ENCODE results near the gene SDHB.

The SDHB gene

DNA sequence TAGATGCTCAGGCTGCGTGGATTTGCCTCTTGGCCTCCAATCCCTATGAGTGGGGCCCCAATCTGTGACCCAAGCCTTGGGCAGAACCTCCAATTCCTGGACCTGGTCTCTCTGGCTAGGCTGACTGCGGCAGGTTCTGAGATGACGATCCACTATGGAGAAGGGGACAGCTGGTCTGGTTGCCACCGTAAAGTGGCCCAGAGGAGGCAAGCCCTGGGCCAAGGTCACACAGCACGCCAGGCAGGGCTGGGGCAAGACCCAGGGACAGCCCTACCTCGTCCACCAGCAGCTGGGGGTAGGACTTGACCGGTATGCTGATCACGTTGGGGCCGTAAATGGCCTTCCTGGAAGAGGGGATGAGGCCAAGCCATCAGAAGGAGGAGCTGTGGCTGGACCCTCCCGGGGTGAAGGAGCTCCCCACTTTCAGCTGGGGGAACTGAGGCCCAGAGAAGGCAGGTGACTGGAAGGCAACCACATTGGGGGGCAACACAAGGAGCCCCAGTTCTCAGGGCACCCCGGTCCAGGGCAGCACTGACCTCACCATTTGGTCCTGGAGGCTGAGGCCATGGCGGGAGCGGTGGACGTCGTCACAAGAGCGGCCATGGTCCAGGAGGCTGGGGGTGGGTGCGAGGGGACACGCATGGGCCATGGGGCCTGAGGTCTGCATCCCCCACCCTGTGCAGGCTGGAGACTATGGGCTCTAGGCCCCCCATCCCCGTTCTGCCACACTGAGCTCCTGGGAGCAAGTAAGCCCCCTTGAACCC lies 51.9 kb downstream of the SDHB start:
- TF ChIP-seq, protein P1, sequence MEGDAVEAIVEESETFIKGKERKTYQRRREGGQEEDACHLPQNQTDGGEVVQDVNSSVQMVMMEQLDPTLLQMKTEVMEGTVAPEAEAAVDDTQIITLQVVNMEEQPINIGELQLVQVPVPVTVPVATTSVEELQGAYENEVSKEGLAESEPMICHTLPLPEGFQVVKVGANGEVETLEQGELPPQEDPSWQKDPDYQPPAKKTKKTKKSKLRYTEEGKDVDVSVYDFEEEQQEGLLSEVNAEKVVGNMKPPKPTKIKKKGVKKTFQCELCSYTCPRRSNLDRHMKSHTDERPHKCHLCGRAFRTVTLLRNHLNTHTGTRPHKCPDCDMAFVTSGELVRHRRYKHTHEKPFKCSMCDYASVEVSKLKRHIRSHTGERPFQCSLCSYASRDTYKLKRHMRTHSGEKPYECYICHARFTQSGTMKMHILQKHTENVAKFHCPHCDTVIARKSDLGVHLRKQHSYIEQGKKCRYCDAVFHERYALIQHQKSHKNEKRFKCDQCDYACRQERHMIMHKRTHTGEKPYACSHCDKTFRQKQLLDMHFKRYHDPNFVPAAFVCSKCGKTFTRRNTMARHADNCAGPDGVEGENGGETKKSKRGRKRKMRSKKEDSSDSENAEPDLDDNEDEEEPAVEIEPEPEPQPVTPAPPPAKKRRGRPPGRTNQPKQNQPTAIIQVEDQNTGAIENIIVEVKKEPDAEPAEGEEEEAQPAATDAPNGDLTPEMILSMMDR (IDR thresholded peaks at IDR 0.05; ENCODE audit: borderline replicate concordance, insufficient read depth, low read depth, low read length): no peak
- H3K4me3 ChIP-seq (ENCODE audit: low read depth, low read length): no peak overlapping the region

DNA sequence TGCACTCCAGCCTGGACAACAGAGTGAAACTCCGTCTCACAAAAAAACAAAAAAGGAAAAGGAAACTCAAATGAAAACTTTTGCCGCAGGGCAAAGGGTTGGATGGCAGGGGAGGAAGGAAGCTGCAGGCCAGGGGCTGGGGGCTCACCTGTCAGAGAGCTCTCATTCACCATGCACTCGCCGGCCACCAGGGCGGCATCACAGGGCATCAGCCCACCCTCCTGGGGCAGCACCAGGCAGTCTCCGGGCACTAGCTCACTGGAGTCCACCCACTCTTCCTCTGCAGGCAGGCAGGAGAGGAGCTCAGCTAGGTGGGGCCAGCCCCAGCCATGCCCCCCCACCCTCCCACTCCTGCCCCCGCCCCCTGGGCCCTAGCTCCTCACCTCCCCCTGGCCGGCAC lies 54.0 kb downstream of the SDHB start:
- TF ChIP-seq, protein P1 (IDR thresholded peaks at IDR 0.05; ENCODE audit: borderline replicate concordance, insufficient read depth, low read depth, low read length): peak; percentile 12; the same call in 1 of the 2 replicates
- H3K4me3 ChIP-seq (ENCODE audit: low read depth, low read length): no peak overlapping the region

DNA sequence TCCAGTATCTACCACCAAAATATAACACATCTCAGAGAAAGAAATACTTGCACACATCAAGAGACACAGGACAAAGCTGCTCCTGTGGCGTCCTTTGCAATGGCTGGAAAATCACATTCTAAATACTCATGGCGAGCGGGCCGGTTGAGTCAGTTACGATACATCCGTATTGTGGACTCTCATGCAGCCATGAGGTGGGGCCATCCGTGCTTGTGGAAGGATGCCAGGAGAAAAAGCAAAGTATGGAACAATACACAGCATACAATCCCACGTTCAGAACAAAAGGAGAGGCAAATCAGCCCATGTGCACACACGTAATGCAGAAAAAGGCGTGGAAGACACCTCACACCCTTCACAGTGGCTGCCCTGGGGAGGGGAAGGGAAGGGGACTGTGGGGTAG lies 55.2 kb downstream of the SDHB start:
- no peak overlapping the region for H3K4me3 ChIP-seq (ENCODE audit: low read depth, low read length)
- TF ChIP-seq, protein P1 (IDR thresholded peaks at IDR 0.05; ENCODE audit: borderline replicate concordance, insufficient read depth, low read depth, low read length): no peak

DNA sequence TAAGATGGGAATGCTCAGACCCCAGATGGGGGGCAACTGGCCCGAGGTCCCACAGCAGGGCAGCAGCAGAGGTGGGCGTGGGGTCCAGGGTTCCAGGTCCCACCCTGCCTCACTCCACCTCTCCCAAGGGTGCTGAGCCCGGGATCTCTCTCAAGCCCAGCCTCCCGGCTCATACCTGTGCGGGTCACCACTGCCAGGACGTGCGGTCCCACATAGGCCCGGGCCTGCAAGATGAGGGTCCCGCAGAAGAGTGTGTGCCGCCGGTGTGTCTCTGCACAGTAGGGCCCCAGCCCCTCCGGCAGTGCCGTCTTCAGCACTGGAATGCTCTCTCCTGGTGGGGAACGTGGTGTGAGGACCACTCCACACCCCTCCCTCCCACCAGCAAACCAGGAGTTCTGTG lies 57.0 kb downstream of the SDHB start:
- TF ChIP-seq, protein P1 (IDR thresholded peaks at IDR 0.05; ENCODE audit: borderline replicate concordance, insufficient read depth, low read depth, low read length): no peak
- no peak overlapping the region for H3K4me3 ChIP-seq (ENCODE audit: low read depth, low read length)

DNA sequence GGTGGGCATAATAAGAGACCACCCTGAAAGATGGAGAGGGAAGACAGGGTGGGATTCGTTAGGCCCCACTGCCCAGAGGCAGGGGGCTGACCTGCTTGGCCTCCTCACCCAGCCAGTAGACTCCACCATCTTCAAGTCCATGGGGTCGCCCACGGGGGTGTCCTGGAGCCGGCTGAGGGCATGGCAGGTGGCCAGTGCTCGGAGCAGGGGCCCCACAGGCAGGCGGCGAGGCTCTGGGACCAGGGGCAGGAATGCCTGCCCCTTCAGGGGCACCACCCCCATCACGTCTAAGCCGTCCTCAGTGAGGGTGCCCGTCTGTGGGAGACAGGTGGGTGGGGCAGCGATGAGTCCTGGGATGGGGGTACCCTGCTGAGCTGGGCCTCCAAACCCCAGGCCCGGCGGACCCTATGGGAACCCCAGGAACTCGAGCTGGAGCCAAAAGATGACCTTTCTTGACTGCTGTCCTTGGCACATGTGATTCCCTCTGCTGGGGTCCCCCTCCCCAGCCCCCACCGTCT lies 60.3 kb downstream of the SDHB start:
- no peak overlapping the region for H3K4me3 ChIP-seq (ENCODE audit: low read depth, low read length)
- TF ChIP-seq, protein P1 (IDR thresholded peaks at IDR 0.05; ENCODE audit: borderline replicate concordance, insufficient read depth, low read depth, low read length): no peak

DNA sequence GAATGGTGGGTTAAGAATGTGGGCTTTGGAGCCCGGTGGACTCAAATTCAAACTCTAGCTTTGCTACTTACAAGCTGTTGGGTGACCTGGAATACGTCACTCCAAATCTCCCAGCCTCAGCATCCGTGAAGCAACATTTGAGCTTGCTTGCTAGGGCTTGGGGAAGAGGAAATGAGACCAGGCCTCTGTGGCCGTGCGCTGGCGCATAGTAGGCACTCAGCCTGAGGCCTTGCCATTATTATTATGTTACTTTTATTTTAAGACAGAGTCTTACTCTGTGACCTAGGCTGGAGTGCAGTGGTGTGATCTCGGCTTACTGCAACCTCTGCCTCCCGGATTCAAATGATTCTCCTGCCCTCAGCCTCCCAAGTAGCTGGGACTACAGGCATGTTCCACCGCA lies 61.2 kb downstream of the SDHB start:
- TF ChIP-seq, protein P1 (IDR thresholded peaks at IDR 0.05; ENCODE audit: borderline replicate concordance, insufficient read depth, low read depth, low read length): no peak
- H3K4me3 ChIP-seq (ENCODE audit: low read depth, low read length): no peak overlapping the region

DNA sequence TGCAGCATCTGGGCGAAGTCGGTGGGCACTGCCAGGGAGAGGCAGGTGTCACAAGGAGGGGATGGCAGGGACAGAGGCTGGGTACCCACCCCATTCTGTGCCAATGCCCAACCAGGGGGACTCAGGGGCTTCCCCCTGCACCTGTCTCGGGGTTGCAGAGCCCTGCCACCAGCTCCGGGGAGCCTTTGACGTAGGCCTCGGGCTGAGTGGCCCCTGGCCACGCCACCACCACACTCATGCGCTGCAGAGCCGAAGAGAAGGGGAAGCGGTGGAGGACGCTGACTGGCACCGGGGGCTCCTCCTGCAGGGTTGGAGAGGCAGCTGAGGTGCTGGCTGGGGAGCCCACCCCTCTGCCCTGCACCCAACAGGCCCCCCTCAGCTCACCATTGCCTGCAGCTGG lies 61.7 kb downstream of the SDHB start:
- TF ChIP-seq, protein P1 (IDR thresholded peaks at IDR 0.05; ENCODE audit: borderline replicate concordance, insufficient read depth, low read depth, low read length): no peak
- no peak overlapping the region for H3K4me3 ChIP-seq (ENCODE audit: low read depth, low read length)
